HepG2 (cell line): ENCODE measurements around the gene RSPRY1.

Source experiments
- EZH2 ChIP-seq: conservative IDR thresholded peaks from 2 replicates; pipeline ENCODE4 v1.6.1; 2012; ENCODE audit warnings: mild to moderate bottlenecking, low read depth, low read length, moderate library complexity
- MXI1 ChIP-seq: IDR thresholded peaks from 3 replicates; pipeline ENCODE4 v1.6.1; 2012; ENCODE audit warnings: low read depth, low read length, inconsistent platforms, borderline replicate concordance
- ZNF652 ChIP-seq: IDR thresholded peaks from 2 replicates; pipeline ENCODE4 v1.6.1; 2016; ENCODE audit warnings: low read depth, borderline replicate concordance
- TF ChIP-seq, protein P1 (sequence below): sonication (generic); formaldehyde crosslinking; IDR thresholded peaks from 2 replicates; pipeline ENCODE4 v1.4.0; 2020; ENCODE audit warnings: mild to moderate bottlenecking, missing genetic modification reagents

DNA sequence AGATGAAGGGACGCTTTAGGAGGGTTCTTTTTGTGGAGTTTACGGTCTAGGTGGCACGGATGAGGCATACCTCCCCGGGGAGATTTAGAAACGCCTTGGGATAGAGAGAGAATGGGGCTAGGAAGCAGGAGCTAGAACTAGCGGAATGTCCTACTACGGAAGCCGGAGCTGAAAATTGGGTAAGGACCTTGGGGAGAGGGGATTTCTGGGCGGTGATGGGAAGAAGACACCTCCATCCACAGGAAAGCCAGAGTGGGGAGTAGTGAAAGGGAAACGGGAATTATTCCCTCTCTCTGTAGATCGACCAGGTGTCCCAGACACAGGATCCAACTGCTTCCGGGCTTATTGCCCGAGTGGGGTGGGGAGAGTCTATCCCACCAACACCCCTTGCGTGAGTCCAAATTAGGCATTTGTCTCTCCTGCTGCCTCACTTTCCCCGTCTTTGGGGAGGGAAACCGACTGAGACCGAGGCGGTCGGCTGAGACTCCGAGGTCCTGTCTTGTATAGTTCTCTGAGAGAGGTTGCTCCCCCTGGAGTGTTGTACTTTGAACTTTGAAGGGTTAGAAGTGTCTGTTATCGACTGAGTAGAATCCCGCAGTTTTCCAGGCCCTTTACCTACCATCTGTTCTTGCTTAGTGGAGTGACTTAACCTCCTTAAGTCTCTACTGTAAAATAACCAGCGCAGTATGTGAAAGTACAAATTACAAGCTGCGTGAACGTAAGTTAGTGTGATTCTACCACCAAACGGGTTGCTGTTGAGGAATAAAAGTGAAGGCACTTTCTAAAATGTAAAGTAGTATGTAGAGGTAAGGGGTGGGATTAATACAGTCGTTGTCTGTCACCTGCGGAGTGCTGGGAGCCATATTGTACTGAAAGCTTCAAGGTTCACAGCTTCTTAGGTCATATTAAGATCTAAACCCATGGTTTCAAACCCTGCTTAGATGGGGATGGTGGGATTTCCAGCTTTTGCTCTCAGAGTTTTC is 1.0 kb downstream of the RSPRY1 start:
- TF ChIP-seq, protein P1, sequence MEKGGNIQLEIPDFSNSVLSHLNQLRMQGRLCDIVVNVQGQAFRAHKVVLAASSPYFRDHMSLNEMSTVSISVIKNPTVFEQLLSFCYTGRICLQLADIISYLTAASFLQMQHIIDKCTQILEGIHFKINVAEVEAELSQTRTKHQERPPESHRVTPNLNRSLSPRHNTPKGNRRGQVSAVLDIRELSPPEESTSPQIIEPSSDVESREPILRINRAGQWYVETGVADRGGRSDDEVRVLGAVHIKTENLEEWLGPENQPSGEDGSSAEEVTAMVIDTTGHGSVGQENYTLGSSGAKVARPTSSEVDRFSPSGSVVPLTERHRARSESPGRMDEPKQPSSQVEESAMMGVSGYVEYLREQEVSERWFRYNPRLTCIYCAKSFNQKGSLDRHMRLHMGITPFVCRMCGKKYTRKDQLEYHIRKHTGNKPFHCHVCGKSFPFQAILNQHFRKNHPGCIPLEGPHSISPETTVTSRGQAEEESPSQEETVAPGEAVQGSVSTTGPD (CRISPR knock-in tag): no peak
- TF ChIP-seq MXI1: no peak
- no peak for TF ChIP-seq ZNF652 (CRISPR knock-in tag)
- TF ChIP-seq EZH2: no peak
